ENCODE data around the gene RRM2.

The RRM2 gene

GRCh38 chr2:10157293-10157692 is 34.8 kb downstream of the RRM2 start:
- no peak for DNase-seq (ENCODE audit: low read depth in 2 of 2)

GRCh38 chr2:10158681-10159080 is 36.1 kb downstream of the RRM2 start:
- DNase-seq (ENCODE audit: low read depth in 2 of 2): no peak

GRCh38 chr2:10159086-10159485 is 36.5 kb downstream of the RRM2 start:
- no peak for DNase-seq (ENCODE audit: low read depth in 2 of 2)

- no peak for DNase-seq (ENCODE audit: low read depth in 2 of 2)
These were observed 37.1 kb downstream of the RRM2 start for GRCh38 chr2:10159581-10160131.

GRCh38 chr2:10160203-10160955 is 37.8 kb downstream of the RRM2 start:
- no peak for DNase-seq (ENCODE audit: low read depth in 2 of 2)

- no peak for DNase-seq (ENCODE audit: low read depth in 2 of 2)
These were observed 38.8 kb downstream of the RRM2 start for GRCh38 chr2:10161206-10161931.

GRCh38 chr2:10161961-10162441 is 39.5 kb downstream of the RRM2 start:
- no peak for DNase-seq (ENCODE audit: low read depth in 2 of 2)

- DNase-seq (ENCODE audit: low read depth in 2 of 2): no peak
These were observed 40.3 kb downstream of the RRM2 start for GRCh38 chr2:10162586-10163497.

GRCh38 chr2:10163498-10164486 is 41.3 kb downstream of the RRM2 start:
- no peak for DNase-seq (ENCODE audit: low read depth in 2 of 2)

GRCh38 chr2:10164601-10165000 is 42.1 kb downstream of the RRM2 start:
- no peak for DNase-seq (ENCODE audit: low read depth in 2 of 2)

GRCh38 chr2:10165282-10165681 is 42.7 kb downstream of the RRM2 start:
- DNase-seq (ENCODE audit: low read depth in 2 of 2): no peak

GRCh38 chr2:10165861-10166675 is 43.5 kb downstream of the RRM2 start:
- DNase-seq (ENCODE audit: low read depth in 2 of 2): no peak

GRCh38 chr2:10166676-10167292 is 44.2 kb downstream of the RRM2 start:
- DNase-seq (ENCODE audit: low read depth in 2 of 2): no peak

GRCh38 chr2:10167316-10167715 is 44.8 kb downstream of the RRM2 start:
- DNase-seq (ENCODE audit: low read depth in 2 of 2): no peak

- DNase-seq (ENCODE audit: low read depth in 2 of 2): no peak
These were observed 45.7 kb downstream of the RRM2 start for GRCh38 chr2:10168221-10168620.

- no peak for DNase-seq (ENCODE audit: low read depth in 2 of 2)
These were observed 46.6 kb downstream of the RRM2 start for GRCh38 chr2:10169053-10169578.

- DNase-seq (ENCODE audit: low read depth in 2 of 2): no peak
These were observed 47.0 kb downstream of the RRM2 start for GRCh38 chr2:10169581-10169980.

- no peak for DNase-seq (ENCODE audit: low read depth in 2 of 2)
These were observed 47.7 kb downstream of the RRM2 start for GRCh38 chr2:10170256-10170655.

Measured in stimulated activated CD8-positive, alpha-beta memory T cell treated with anti-CD3 and anti-CD28 coated beads, Interleukin-7, amount 100 ng/mL, for 4 hours (primary cell).